Fibroblast of lung (primary cell): ENCODE data around the gene RXFP4. TPM values are rescaled to one million over a fixed set of nuclear protein-coding genes. Genes with fewer than 3 reads are reported as not detected.

Experiments used
- DNase-seq, 2 donors: peaks; one replicate each; pipeline versions ENCODE4 v3.0.0 to v3.0.0-alpha.2; 2010; ENCODE audit warnings: low read depth in 2 of 2
- H2AFZ ChIP-seq: 2 replicates; pipeline ENCODE4 v1.5.1; 2012; ENCODE audit warnings: low read length, control low read depth, inconsistent platforms
- H3K27ac ChIP-seq: 2 replicates; pipeline ENCODE4 v1.5.1; 2011; ENCODE audit warnings: low read length, control low read depth; ENCODE audit not compliant: insufficient read depth
- H3K27me3 ChIP-seq: 2 replicates; pipeline ENCODE4 v1.5.1; 2011; ENCODE audit warnings: mild to moderate bottlenecking, low read length; ENCODE audit not compliant: control insufficient read depth, insufficient read depth
- H3K36me3 ChIP-seq: 2 replicates; pipeline ENCODE4 v1.5.1; 2011; ENCODE audit warnings: low read length; ENCODE audit not compliant: control insufficient read depth, insufficient read depth
- H3K4me1 ChIP-seq: 2 replicates; pipeline ENCODE4 v1.5.1; 2011; ENCODE audit warnings: low read length; ENCODE audit not compliant: control insufficient read depth, insufficient read depth; ENCODE audit errors: extremely low read depth
- H3K4me2 ChIP-seq: 2 replicates; pipeline ENCODE4 v1.5.1; 2011; ENCODE audit warnings: low read length, control low read depth; ENCODE audit not compliant: insufficient read depth; ENCODE audit errors: extremely low read depth
- H3K4me3 ChIP-seq, 4 experiments: fragments of 200-600 bp in 1 of 4; sonication (generic) in 1 of 4; replicated peaks in 1 of 4; 2 replicates each; pipeline ENCODE4 v1.5.1; 2011 to 2016; ENCODE audit warnings: low read length in 4 of 4, low read depth in 3 of 4, mild to moderate bottlenecking in 3 of 4, control low read depth in 2 of 4, inconsistent platforms in 1 of 4, mixed read lengths in 1 of 4; ENCODE audit not compliant: insufficient read depth in 1 of 4; ENCODE audit errors: control extremely low read depth in 1 of 4
- H3K79me2 ChIP-seq: 2 replicates; pipeline ENCODE4 v1.5.1; 2012; ENCODE audit warnings: mild to moderate bottlenecking, low read length, inconsistent platforms; ENCODE audit not compliant: control insufficient read depth, insufficient read depth
- H3K9ac ChIP-seq: 2 replicates; pipeline ENCODE4 v1.5.1; 2011; ENCODE audit warnings: mild to moderate bottlenecking, low read length, control low read depth; ENCODE audit not compliant: insufficient read depth
- H3K9me3 ChIP-seq: 2 replicates; pipeline ENCODE4 v1.5.1; 2012; ENCODE audit warnings: low read depth, low read length; ENCODE audit not compliant: control insufficient read depth, insufficient read depth
- H4K20me1 ChIP-seq: 2 replicates; pipeline ENCODE4 v1.5.1; 2011; ENCODE audit warnings: low read length; ENCODE audit not compliant: control insufficient read depth, insufficient read depth; ENCODE audit errors: extremely low read depth
- CTCF ChIP-seq, 2 donors: IDR thresholded peaks in 1 of 2; conservative IDR thresholded peaks in 1 of 2; 1 replicate in 1 of 2; 2 replicates in 1 of 2; pipeline ENCODE4 v1.5.1; 2011 to 2012; ENCODE audit warnings: low read length in 2 of 2, control low read depth in 1 of 2, inconsistent platforms in 1 of 2, low read depth in 1 of 2, mild to moderate bottlenecking in 1 of 2
- EZH2 ChIP-seq: IDR thresholded peaks from 2 replicates; pipeline ENCODE4 v1.5.1; 2012; ENCODE audit warnings: low read length, control low read depth, mild to moderate bottlenecking; ENCODE audit errors: missing control alignments
- polyA plus RNA-seq, 2 donors: library from polyadenylated mRNA; depleted of rRNA in 1 of 2; stranded (reverse) in 1 of 2; unstranded in 1 of 2; fragments of >200 nt; gene quantifications; 2 replicates each; pipeline ENCODE4 v1.2.1, GENCODE V29; 2011 to 2012; ENCODE audit warnings: missing spikeins in 1 of 2
- total RNA-seq: library from RNA; depleted of rRNA; stranded (reverse); fragments of >200 nt; gene quantifications from 2 replicates; pipeline ENCODE4 v1.2.1, GENCODE V29; 2014

RXFP4 gene
- total and polyA plus RNA-seq, 2 donors (not counting 1 experiment from before 2014, with no cell fraction given): not detected

- Histone ChIP-seq H3K27me3 (no peaks in the 10 kb centered on the region), H3K4me3 (no peak overlapping the region), H3K79me2 (peaks cover 92% of the 10 kb centered on the region), H2AFZ (no peak overlapping the region), H3K4me2 (no peak overlapping the region), H3K9me3 (no peaks in the 10 kb centered on the region), H3K4me1 (peaks cover 42% of the 10 kb centered on the region), H3K9ac (no peak overlapping the region), H4K20me1 (no peaks in the 10 kb centered on the region), H3K36me3 (peaks cover 6% of the 10 kb centered on the region), H3K27ac (no peak overlapping the region)
- no peak for DNase-seq
- no peak for TF ChIP-seq EZH2
- no peak for TF ChIP-seq CTCF (conservative IDR thresholded peaks at IDR 0.05 in 1 of 2, IDR thresholded peaks at IDR 0.05 in 1 of 2; ENCODE audit: low read depth in 1 of 2, low read length in 2 of 2)
Measured at GRCh38 chr1:155973723-155974122, 32.3 kb downstream of the RXFP4 start.

- Histone ChIP-seq H3K27ac (no peak overlapping the region), H4K20me1 (no peaks in the 10 kb centered on the region), H3K4me2 (peak overlapping the region; percentile 78), H3K4me1 (peaks cover 34% of the 10 kb centered on the region), H3K27me3 (no peaks in the 10 kb centered on the region), H2AFZ (no peak overlapping the region), H3K9ac (no peak overlapping the region), H3K36me3 (peaks cover 4% of the 10 kb centered on the region), H3K4me3 (peak overlapping the region; percentile 17 to 90 (median 56)), H3K79me2 (peaks cover 92% of the 10 kb centered on the region), H3K9me3 (no peaks in the 10 kb centered on the region)
- TF ChIP-seq EZH2: no peak
- TF ChIP-seq CTCF (conservative IDR thresholded peaks at IDR 0.05 in 1 of 2, IDR thresholded peaks at IDR 0.05 in 1 of 2; ENCODE audit: low read depth in 1 of 2, low read length in 2 of 2): no peak
- DNase-seq: peak in 1 of 2 donors; percentile 37
Measured at GRCh38 chr1:155974208-155975115, 33.0 kb downstream of the RXFP4 start.

GRCh38 chr1:155975375-155976061 lies 34.1 kb downstream of the RXFP4 start:
- no peak overlapping the region for H3K9ac ChIP-seq
- no peaks in the 10 kb centered on the region for H3K27me3 ChIP-seq
- peaks cover 1% of the 10 kb centered on the region for H3K36me3 ChIP-seq
- peaks cover 28% of the 10 kb centered on the region for H3K4me1 ChIP-seq
- TF ChIP-seq CTCF (conservative IDR thresholded peaks at IDR 0.05 in 1 of 2, IDR thresholded peaks at IDR 0.05 in 1 of 2; ENCODE audit: low read depth in 1 of 2, low read length in 2 of 2) (no peak), EZH2 (no peak)
- H3K4me3 ChIP-seq: peak overlapping the region; percentile 67 to 90 (median 80)
- no peak for DNase-seq
- H3K27ac ChIP-seq: peak overlapping the region; percentile 35
- H3K79me2 ChIP-seq: peaks cover 92% of the 10 kb centered on the region
- H3K9me3 ChIP-seq: no peaks in the 10 kb centered on the region
- no peak overlapping the region for H2AFZ ChIP-seq
- H3K4me2 ChIP-seq: peak overlapping the region; percentile 78
- H4K20me1 ChIP-seq: no peaks in the 10 kb centered on the region
